ENCODE data around the gene LIFR.

The LIFR gene

DNA sequence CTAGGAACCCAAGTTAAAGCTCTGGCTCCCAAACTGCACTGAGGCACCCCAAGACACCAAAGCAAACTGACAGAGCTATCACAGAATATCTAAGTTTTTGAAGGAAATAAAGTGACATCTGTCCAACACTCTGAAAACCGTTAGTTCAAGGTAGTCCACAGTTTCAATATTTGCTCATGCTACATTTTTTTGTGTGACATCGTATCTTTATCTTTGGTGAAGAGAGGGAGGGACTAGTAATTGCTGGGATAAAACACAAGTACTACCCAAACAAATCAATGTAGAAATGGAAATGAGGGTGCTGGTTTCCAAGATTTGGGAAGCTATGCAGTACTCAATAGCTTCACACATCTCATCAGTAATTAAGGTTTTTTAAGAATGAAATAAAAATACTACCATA lies 20.6 kb downstream of the LIFR start:
- no peak overlapping the region for H3K4me3 ChIP-seq (replicated peaks; ENCODE audit: low read depth, low read length)
- DNase-seq (ENCODE audit: extremely low read depth, low read depth): no peak
- TF ChIP-seq CTCF (IDR thresholded peaks at IDR 0.05; ENCODE audit: low read depth, low read length, missing control alignments): no peak

DNA sequence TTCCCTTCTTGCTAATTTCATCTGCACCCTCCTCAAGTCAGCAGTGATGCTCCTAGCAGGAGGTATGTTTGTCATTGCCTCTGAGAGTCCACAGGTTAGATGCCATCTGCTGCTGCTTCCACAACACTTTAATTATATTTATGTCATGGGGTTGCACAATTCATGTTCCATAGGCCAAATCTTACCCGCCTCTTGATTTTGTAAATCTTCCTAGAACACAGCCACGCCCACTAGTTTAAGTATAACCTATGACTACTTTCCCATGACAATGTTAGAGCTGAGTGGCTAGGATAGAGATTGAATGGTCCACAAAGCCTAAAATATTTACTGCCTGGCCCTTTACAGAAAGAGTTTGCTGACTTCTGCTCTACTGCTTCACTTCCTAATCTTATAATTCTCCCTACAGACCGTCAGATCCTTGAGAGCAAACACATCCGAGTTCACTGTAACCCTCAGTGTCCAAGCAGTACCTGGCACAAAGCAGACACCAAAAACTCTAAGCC lies 21.1 kb downstream of the LIFR start:
- DNase-seq (ENCODE audit: extremely low read depth, low read depth): no peak
- H3K4me3 ChIP-seq (replicated peaks; ENCODE audit: low read depth, low read length): no peak overlapping the region
- TF ChIP-seq CTCF (IDR thresholded peaks at IDR 0.05; ENCODE audit: low read depth, low read length, missing control alignments): no peak

GRCh38 chr5:38534156-38534453 lies 22.3 kb downstream of the LIFR start:
- DNase-seq (ENCODE audit: extremely low read depth, low read depth): no peak
- TF ChIP-seq CTCF (IDR thresholded peaks at IDR 0.05; ENCODE audit: low read depth, low read length, missing control alignments): no peak

GRCh38 chr5:38533286-38534155 lies 22.9 kb downstream of the LIFR start:
- H3K4me3 ChIP-seq (replicated peaks; ENCODE audit: low read depth, low read length): no peak overlapping the region
- DNase-seq (ENCODE audit: extremely low read depth, low read depth): no peak
- no peak for TF ChIP-seq CTCF (IDR thresholded peaks at IDR 0.05; ENCODE audit: low read depth, low read length, missing control alignments)

More at GRCh38 chr5:38534156-38534453, 22.3 kb downstream of the LIFR start:
- no peak overlapping the region for H3K4me3 ChIP-seq (replicated peaks; ENCODE audit: low read depth, low read length)

GRCh38 chr5:38532165-38532669 lies 24.2 kb downstream of the LIFR start:
- H3K4me3 ChIP-seq (replicated peaks; ENCODE audit: low read depth, low read length): no peak overlapping the region
- DNase-seq (ENCODE audit: extremely low read depth, low read depth): no peak
- no peak for TF ChIP-seq CTCF (IDR thresholded peaks at IDR 0.05; ENCODE audit: low read depth, low read length, missing control alignments)

DNA sequence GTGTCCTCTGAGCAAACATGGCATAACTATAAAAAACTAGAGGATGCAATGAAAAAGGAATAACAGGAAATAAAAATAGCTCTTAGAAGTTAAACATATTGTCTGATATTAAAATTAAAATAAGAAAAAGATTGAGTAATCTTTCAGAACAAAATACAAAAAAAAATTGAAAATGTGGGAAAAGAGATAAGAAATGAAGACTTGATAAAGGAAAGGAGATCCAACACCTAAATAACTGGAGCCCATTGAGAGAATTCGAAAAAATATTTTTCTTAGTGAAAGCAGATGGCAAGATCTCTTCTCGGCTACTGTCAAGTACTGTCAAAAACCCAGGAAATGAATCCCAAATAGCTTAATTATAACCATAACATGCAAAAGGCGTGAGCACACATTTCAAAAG lies 24.9 kb downstream of the LIFR start:
- no peak for DNase-seq (ENCODE audit: extremely low read depth, low read depth)

More for the DNA sequence above, 24.9 kb downstream of the LIFR start:
- no peak overlapping the region for H3K4me3 ChIP-seq (replicated peaks; ENCODE audit: low read depth, low read length)
- TF ChIP-seq CTCF (IDR thresholded peaks at IDR 0.05; ENCODE audit: low read depth, low read length, missing control alignments): no peak
